UCSD-AML1 (cell line): Measurements from ENCODE around the gene XPA.

Experiments used
- DNase-seq: peaks from one replicate; lab custom pipeline; 2025; ENCODE audit not compliant: unreplicated experiment; lab: John Stamatoyannopoulos, UW

XPA gene

DNA sequence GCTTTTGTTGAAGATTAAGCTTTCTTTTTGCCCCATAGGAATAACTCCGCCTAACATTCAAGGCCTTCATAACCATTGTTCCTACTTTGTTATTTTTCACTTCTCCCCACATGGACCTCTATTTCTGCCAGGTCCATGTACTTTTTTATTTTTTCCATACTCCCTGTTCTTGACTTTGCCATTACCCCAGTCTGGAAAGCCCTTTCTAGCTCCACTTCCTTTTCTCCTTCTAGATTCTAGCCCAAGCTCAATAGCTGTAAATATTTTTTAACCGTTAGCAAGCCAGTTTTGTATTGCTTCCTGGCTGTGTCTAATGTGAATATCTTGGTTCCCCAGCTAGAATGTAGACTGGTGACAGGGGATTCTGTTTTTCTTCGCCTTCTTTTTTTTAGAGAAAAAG lies 37.4 kb downstream of the XPA start:
- DNase-seq = no peak

DNA sequence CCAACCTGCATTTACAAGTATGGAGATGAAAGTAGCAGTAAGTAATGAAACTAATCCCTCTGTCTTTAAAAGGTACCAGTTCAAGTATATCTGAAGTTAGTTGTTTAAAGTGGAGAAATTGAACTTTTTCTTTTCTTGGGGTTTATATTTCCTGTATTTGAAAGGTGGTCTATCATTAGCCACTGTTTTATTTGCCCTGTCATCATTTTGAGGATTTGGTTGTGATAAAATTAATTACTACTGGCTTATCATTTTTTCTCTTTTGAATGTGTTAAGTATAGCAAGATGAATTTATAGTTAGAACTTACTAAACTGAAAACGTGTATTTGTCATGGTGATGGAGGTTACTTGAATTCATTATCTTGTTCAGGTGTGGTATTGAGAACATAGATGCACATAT lies 38.4 kb downstream of the XPA start:
- DNase-seq = no peak

DNA sequence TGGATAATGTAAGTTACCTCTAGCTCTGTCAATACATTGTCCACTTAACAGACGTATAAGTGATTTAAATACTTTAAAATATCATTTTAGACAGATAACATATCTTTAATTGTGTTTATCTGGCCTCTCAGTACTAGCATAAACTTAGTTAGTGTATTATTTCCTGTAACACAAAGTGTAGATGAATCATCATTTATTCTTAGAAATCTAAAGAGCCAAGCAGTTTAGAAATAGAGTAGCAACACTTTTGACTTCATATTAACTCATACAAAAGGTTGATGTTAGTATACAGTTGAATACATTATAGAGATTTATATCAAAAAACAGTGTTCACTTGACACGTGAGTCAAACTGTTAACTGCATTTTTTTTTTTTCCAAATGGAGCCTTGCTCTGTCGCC lies 45.5 kb downstream of the XPA start:
- no peak for DNase-seq

DNA sequence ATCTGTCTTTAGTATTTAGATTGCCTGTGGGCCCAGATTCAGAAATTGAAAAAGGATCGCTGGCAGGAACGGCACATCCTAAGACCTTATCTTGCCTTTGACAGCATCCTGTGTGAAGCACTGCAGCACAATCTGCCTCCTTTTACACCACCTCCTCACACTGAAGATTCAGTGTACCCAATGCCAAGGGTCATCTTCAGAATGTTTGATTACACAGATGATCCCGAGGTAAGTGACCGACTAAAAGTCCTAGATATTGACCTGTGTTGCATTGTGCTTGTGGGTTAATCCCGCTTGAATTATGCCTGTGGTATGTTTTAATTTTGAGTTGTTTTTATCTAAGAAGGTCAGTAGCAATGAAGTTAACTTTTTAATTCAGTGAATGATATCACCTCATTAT lies 49.1 kb downstream of the XPA start:
- DNase-seq = no peak

DNA sequence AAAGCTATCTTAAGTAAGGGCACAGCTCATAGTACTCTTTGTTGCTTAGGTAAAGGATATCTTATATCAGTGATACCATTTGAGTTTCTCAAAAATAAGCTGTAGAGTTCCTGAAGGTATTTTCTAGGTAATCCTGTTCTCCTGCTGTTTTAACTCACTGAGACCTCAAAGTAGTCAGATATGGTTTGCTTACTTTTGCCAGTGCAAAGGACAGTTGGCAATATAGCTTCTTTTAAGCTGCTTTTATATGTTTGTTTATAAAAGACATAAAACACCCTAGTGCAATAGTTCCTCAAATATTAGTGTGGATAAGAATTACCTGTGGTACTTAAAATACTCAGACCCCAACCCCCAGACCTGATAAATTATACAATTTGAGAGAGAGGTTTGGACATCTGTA lies 51.4 kb downstream of the XPA start:
- no peak for DNase-seq

DNA sequence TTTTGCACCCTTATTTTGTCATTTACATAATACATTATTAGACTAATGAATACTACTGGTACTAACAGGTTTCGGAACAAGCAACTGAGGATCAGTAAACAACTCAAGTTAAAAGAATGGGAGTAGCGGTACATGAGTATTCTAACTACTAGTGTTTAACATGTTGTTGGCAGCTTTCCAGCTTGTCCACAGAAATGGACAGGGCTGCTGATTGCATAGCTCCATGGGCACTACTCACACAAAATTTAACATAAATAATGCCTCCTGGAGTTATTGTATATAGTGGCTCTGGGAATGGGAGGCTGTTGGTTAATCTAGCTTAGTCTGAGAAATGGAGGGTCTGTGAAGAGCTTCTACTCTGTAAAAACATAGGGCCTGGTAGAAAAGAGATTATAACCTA lies 56.8 kb downstream of the XPA start:
- DNase-seq = no peak

DNA sequence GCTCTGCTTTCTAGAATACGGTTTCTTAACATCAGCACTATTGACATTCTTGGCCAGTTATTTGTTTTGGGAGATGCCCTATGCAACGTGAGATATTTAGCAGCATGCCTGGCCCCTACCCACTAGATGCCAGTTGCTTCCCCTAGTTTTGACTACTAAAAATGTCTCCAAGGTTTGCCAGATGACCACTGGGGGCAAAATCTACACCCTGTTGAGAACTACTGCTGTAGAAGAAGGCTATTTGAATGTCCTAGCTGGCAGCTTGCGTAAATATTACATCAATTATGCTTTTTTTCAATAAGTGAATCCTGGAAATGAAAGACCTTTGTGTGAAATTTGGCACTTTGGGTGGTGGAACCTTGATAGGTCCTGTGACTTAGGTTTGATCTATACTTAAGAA lies 58.5 kb downstream of the XPA start:
- DNase-seq = no peak

DNA sequence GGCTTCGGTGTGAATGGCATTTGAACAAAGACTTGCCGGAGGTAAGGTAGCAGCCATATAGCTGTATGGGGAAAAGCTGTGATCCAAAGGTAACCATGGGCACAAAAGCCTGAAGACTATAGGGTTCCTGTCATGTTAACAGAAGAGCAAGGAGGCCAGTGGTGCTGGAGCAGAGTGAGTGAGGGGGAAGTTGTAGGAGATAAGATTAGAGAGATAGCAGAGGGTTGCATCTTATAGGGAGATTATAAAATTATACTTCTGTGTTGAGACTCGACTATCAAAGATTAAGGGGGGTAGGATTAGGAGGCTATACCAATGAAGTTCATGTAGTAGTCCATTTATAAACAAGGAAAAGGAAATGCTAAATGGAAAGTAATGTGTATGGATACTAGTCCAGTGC lies 60.2 kb downstream of the XPA start:
- no peak for DNase-seq

DNA sequence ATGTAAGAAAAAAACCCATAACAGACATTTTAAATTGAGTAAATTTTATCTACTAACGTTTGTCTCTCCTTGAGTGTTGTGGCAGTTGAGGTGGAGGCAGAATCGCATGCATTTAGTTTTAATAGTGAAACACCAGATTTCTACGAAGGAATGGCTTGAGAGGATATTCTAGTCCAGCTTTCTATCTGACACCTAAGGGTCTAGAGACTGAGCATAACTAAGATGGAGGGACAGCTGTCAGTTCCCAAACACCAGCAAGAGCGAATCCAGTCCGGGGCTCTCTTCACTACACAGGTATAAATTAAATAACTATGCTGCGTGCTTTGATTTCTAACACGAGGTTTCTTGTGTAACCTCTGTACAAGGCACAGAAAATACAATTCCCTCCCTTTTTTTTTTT lies 62.1 kb downstream of the XPA start:
- no peak for DNase-seq

DNA sequence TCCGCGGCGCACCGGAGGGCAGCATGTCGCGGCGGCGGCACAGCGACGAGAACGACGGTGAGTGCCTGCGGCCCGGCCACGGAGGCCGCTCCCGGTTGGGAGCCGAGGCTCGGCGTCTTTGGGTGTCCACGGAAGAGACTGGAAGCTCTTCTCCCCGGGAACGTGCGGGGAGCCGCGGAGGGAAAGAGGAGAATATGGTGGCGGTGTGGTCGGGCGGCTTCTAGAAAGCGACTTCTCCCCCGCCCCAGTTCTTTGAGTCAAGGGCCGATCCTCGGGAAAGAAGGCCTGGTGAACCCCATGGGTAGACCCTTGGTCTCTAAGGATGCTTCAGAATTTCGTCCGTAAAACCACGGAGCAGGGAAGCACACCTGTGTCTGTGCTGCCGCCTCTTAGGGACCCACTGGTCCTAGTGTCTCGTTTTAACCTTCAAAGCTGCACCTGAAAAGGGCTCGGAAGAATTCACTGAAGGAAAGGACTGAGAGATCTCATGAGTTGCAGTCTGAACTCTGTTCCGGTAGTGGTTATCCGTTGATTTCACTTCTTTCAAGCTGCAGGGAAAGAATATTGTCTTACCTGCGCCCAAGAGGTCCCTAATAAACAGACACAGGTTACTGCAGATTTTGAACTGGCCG lies 63.2 kb downstream of the XPA start:
- no peak for DNase-seq

DNA sequence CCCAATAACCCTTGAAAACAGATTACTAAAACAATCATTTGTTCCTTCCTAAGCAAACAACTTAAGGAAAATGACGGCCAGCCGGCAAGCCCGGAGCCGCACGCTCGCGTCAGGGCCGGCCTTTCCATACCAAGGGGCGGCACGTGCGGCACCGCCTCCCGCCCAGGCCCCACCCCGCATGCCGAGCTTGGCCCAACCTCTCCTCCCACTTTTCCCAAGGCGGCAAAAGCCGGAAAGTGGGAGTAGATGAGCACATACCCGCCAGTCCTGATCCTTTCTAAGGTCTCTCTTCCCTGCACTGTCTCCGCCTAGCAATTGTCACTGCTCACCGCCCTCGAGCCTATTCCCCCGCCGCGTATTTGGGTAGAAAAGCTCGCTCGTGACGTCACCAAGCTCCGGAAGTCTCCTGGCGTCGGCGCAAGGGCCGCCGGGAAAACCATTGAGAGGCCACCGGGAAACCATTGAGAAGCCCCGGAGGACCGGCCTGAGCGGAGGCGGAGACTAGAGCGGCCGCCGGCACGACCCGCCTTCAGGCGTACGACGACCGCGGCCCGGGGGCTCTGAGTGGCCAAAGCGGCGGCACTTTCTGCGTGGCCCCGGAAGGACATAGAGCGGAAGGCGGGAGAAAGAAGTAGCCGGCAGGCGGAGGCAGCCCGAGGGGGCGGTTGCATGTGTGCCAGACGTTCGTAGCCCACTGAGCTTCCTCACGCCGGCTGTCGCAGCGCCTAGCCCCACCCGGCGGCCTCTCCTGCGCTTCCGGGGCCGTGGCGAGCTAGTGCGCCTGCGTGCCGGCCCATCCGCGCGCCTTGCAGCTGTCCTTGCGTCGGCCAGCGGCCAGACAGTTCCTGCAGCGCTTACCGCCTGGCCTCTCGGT lies 63.9 kb downstream of the XPA start, which contains the start of the genes NCBP1 and TSTD2:
Gene NCBP1 (plus strand): TSS at position 837 of the 874 bp plus-strand sequence. CDS start 61 bp downstream, outside the sequence.
Gene TSTD2 (minus strand): TSS at position 384 of the 874 bp plus-strand sequence. CDS start 5,806 bp downstream, outside the sequence.
- peak; percentile 99 for DNase-seq

DNA sequence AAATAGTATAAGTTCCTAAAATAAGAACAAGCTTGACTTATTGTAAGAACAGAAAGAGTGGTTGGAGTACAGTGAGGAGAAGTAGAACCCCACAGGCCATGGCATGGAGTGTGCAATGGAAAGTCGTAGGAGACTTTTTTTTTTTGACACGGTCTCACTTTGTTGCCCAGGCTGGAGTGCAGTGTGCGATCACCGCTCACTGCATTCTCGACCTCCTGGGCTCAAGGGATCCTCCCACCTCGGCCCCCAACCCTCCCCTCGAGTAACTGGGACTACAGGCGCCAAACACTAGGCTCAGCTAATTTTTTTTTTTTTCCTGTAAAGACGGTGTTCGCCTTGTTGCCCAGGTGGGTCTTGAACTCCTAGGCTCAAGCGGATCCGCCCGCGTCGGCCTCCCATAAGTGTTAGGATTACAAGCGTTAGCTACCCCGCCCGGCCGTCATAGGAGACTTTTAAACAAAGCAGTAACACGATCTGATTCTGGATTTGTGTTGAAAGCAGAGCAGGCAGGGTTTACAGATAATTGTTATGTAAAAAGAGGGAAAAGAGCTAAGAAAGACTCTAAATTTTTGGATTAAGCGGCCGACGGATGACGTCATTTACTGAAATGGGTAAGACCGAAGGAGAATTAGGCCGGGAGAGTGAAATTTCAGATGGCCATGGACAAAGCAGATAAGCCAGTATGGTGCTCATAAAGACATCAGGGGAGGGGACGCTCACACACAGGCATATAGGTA lies 64.7 kb downstream of the XPA start:
- DNase-seq = peak; percentile 54

DNA sequence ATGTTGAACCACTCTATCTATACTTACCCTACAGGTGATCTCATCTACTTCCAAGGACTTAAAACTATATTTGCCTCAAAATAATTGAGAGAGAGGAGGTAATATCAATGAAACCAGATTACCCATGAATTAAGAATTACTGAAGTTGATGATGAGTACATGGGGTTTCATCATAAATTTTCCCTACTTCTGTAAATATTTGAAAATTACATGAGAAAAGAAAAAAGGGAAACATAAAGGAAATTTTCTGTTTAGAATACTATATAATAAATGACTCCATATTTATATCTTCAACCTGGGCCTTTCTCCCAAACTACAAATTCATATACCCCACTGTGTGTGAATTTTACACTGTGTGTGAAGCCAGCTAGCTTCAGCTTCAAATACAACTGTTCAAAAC lies 66.5 kb downstream of the XPA start:
- DNase-seq = no peak

DNA sequence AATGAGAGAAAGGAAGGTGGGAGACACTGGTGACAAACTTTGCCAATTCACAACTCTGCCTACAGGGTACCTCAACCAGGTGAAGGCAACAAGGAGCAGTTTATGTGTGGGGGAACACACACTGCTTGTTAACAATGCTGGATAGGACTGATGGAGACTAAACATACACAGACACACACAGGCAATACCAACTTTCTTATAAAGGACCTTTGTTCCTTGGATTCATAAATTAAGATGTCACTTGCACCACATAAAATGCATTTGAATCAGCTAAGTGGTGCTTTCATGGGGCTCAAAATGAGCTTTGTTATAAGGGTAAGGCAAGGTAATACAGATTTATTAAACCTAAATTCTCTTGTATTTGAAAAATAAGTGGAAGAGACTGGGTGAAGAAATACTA lies 68.0 kb downstream of the XPA start:
- no peak for DNase-seq

DNA sequence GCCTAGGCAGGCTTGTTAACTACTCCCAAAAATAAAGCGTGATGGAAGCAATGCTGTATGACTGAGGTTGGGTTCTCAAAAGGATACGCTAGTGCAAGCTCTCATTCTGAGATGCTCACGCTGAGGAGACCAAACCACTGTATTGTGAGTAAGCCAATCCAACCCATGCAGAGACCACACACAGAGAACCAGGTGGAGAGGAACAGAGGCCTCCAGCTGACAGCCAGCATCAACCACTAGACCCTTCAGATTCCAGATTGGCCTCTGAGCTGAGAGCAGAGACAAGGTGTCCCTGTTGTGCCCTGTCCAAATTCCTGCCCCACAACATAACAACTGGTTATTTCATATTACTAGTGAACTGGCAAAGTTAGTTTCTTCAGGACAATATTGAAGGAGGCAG lies 68.5 kb downstream of the XPA start:
- no peak for DNase-seq

DNA sequence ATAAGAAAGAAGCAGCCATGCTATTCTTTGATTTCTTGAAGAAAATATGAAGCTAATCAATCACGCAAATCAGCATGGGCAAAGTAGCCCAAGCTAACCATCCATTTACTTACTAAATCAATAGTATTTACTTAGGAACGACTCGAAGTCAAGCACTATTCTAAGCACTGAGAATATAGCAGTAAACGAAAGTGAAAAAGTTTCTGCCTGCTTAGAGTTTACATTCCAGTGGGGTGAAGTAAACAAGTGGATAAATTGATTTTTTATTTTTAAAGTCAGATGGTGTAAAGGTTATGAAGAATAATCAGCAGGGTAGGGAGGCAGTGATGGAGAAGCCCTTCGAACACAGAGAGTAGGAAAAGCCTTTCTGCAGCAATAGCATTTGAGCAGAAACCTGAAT lies 69.5 kb downstream of the XPA start:
- no peak for DNase-seq

DNA sequence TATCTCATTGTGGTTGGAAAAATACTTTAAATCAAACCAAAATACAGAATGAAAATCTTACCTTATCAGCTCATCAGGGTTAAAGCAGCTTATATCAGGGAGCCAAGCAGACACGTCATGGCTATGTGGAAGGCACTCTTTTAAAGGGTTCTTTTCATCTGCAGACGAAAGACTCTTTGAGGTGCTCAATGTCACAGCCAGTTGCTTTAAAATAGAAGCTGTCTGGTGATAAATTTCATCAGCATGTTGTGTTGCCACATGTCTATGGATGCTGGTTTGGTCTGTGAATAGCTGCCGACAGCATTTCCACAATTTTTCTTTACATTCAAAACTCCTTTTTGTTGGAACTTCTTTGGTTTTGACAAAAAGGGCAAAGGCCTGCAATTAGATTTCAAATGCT lies 71.5 kb downstream of the XPA start:
- no peak for DNase-seq
